SK-N-SH (cell line): Measurements from ENCODE around the gene PEX26. TPM values are rescaled to one million over a fixed set of nuclear protein-coding genes. Genes with fewer than 3 reads are reported as not detected.

ENCODE experiments used
- CTCF ChIA-PET: fragments of 300-600, 350-600 bp; formaldehyde crosslinking; extraction: SDS; loops from one replicate; lab custom pipeline; 2021; lab: Yijun Ruan, JAX
- POLR2A ChIA-PET: fragments of 350-600 bp; sonication (Branson Sonifier 250); formaldehyde crosslinking; extraction: SDS; loops from one replicate; lab custom pipeline; 2020; ENCODE audit warnings: antibody characterized with exemption, inconsistent platforms; lab: Yijun Ruan, JAX
- DNase-seq: peaks from one replicate; pipeline ENCODE4 v3.0.0; 2012
- H2AFZ ChIP-seq: fragments of 200-600 bp; sonication (generic); 2 replicates; pipeline ENCODE4 v1.8.1; 2016; ENCODE audit warnings: antibody characterized with exemption, mild to moderate bottlenecking, low read depth
- H3F3A ChIP-seq: fragments of 200-600 bp; sonication (generic); replicated peaks from 2 replicates; pipeline ENCODE3; 2016; ENCODE audit warnings: antibody characterized with exemption, mild to moderate bottlenecking; ENCODE audit not compliant: insufficient read depth
- H3K27ac ChIP-seq, 2 experiments: fragments of 200-500 bp in 1 of 2; fragments of 200-600 bp in 1 of 2; sonication (Bioruptor generic) in 1 of 2; sonication (generic), shearing (Covaris generic) in 1 of 2; 2 replicates each; pipeline versions ENCODE4 v1.5.1 to v1.6.1; 2014 to 2016; ENCODE audit warnings: low read depth in 2 of 2, inconsistent platforms in 1 of 2, low read length in 1 of 2, mild to moderate bottlenecking in 1 of 2, mixed read lengths in 1 of 2
- H3K27me3 ChIP-seq: fragments of 200-600 bp; sonication (generic), shearing (Covaris generic); 2 replicates; pipeline ENCODE4 v1.6.1; 2016; ENCODE audit warnings: mixed run types; ENCODE audit not compliant: insufficient read depth
- H3K36me3 ChIP-seq, 2 experiments: fragments of 200-500 bp in 1 of 2; fragments of 200-600 bp in 1 of 2; sonication (Bioruptor generic) in 1 of 2; sonication (generic) in 1 of 2; replicated peaks in 1 of 2; 2 replicates each; pipeline versions ENCODE3 to v1.5.1; 2014 to 2016; ENCODE audit warnings: low read length in 1 of 2, mild to moderate bottlenecking in 1 of 2; ENCODE audit not compliant: insufficient read depth in 2 of 2, control insufficient read depth in 1 of 2
- H3K4me1 ChIP-seq, 2 experiments: fragments of 200-500 bp in 1 of 2; fragments of 200-600 bp in 1 of 2; sonication (Bioruptor generic) in 1 of 2; sonication (generic), shearing (Covaris generic) in 1 of 2; 2 replicates each; pipeline versions ENCODE4 v1.5.1 to v1.6.1; 2014 to 2016; ENCODE audit warnings: low read depth in 1 of 2, low read length in 1 of 2, mixed run types in 1 of 2; ENCODE audit not compliant: insufficient read depth in 2 of 2, control insufficient read depth in 1 of 2
- H3K4me2 ChIP-seq: fragments of 200-600 bp; sonication (generic), shearing (Covaris generic); 2 replicates; pipeline ENCODE4 v1.6.1; 2017; ENCODE audit warnings: mixed run types
- H3K4me3 ChIP-seq, 2 experiments: fragments of 200-500 bp in 1 of 2; fragments of 200-600 bp in 1 of 2; sonication (Bioruptor generic) in 1 of 2; sonication (generic), shearing (Covaris generic) in 1 of 2; 2 replicates each; pipeline versions ENCODE4 v1.5.1 to v1.8.1; 2014 to 2016; ENCODE audit warnings: low read depth in 2 of 2, inconsistent platforms in 1 of 2, low read length in 1 of 2, mild to moderate bottlenecking in 1 of 2, mixed read lengths in 1 of 2, moderate library complexity in 1 of 2
- H3K79me2 ChIP-seq: fragments of 200-600 bp; sonication (generic); 2 replicates; pipeline ENCODE4 v1.8.1; 2017; ENCODE audit warnings: mild to moderate bottlenecking; ENCODE audit not compliant: insufficient read depth
- H3K9ac ChIP-seq: fragments of 200-600 bp; sonication (generic); 2 replicates; pipeline ENCODE4 v1.6.1; 2017; ENCODE audit warnings: mixed run types
- H3K9me2 ChIP-seq: fragments of 200-600 bp; sonication (generic); 2 replicates; pipeline ENCODE4 v1.6.1; 2017; ENCODE audit warnings: mixed run types
- H3K9me3 ChIP-seq: fragments of 200-600 bp; sonication (generic); 2 replicates; pipeline ENCODE4 v1.6.1; 2017; ENCODE audit warnings: mixed run types, mild to moderate bottlenecking, moderate library complexity
- H4K20me1 ChIP-seq: fragments of 200-600 bp; sonication (generic); 2 replicates; pipeline ENCODE4 v1.6.1; 2017; ENCODE audit warnings: mild to moderate bottlenecking, mixed run types; ENCODE audit not compliant: insufficient read depth
- CHD2 ChIP-seq: fragments of 150-350 bp; IDR thresholded peaks from 2 replicates; pipeline ENCODE4 v1.6.1; 2018; ENCODE audit warnings: low read length; ENCODE audit not compliant: partially characterized antibody
- FOSL2 ChIP-seq: IDR thresholded peaks from 2 replicates; pipeline ENCODE4 v1.4.0; 2012; ENCODE audit warnings: low read depth, mild to moderate bottlenecking, moderate library complexity, borderline replicate concordance
- GATA2 ChIP-seq: sonication (generic); formaldehyde crosslinking; IDR thresholded peaks from 2 replicates; pipeline ENCODE4 v1.5.0; 2020; ENCODE audit warnings: mild to moderate bottlenecking, missing genetic modification reagents
- RFX5 ChIP-seq: IDR thresholded peaks from 2 replicates; pipeline ENCODE4 v1.6.1; 2012; ENCODE audit warnings: mild to moderate bottlenecking, improper control_type of control experiment, low read length
- SMC3 ChIP-seq: IDR thresholded peaks from 2 replicates; pipeline ENCODE4 v1.6.1; 2012; ENCODE audit warnings: low read depth, low read length, improper control_type of control experiment
- TEAD4 ChIP-seq: IDR thresholded peaks from 2 replicates; pipeline ENCODE4 v1.4.0; 2012; ENCODE audit warnings: mild to moderate bottlenecking, borderline replicate concordance; ENCODE audit not compliant: insufficient read depth
- WGBS: methylation state at CpG from one replicate; pipeline ENCODE4 v1.1.6; 2017; ENCODE audit warnings: low lambda C conversion rate; 5-methylcytosine and 5-hydroxymethylcytosine counted together
- polyA plus RNA-seq, 3 experiments: library from polyadenylated mRNA; depleted of rRNA; stranded (reverse); fragments of >200 nt; gene quantifications; 2 replicates each; pipeline ENCODE4 v1.2.3, GENCODE V29; 2012
- TF ChIP-seq, protein P1 (sequence below): fragments of 150-350 bp; IDR thresholded peaks from 2 replicates; pipeline ENCODE4 v1.6.1; 2017; ENCODE audit warnings: antibody characterized with exemption, low read length, low read depth, borderline replicate concordance
- TF ChIP-seq, protein P2 (sequence below): fragments of 200-600 bp; sonication (generic); IDR thresholded peaks from 2 replicates; pipeline ENCODE4 v1.6.1; 2017; ENCODE audit warnings: antibody characterized with exemption, mild to moderate bottlenecking, moderate library complexity
- TF ChIP-seq, protein P3 (sequence below): IDR thresholded peaks from 2 replicates; pipeline ENCODE4 v1.6.1; 2012; ENCODE audit warnings: mild to moderate bottlenecking, low read depth, low read length, moderate library complexity
- TF ChIP-seq, protein P4 (sequence below): IDR thresholded peaks from 2 replicates; pipeline ENCODE4 v1.4.0; 2012; ENCODE audit warnings: low read depth

The PEX26 gene
- polyA plus RNA-seq, 1 of the 3 experiments (the other 2 are of a cell fraction), result 13.0 TPM

DNA sequence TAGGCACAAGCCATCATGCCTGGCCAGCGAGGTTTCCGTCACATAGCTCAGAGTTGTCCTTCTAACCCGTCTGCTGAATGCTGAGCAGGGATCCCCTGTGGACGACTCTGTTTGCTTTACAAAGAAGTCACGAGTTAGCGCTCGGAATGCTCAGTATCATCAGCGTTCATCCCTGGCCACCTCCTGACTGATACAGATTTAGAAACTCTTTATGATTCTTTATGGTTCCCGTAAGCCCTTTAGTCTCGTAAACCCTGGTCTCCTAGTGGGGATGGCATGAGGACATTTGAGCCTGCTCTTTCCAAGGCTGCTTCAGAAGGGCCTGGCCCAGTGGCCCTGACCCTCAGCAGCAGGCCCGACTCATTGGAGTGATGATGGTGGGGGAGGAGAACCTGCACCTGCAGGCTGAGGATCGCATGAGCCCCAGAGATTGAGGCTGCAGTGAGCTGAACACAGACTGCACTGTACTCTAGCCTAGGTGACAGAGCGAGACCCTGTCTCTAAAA, 9.6 kb downstream of the PEX26 start (continued):
- TF ChIP-seq, protein P1, sequence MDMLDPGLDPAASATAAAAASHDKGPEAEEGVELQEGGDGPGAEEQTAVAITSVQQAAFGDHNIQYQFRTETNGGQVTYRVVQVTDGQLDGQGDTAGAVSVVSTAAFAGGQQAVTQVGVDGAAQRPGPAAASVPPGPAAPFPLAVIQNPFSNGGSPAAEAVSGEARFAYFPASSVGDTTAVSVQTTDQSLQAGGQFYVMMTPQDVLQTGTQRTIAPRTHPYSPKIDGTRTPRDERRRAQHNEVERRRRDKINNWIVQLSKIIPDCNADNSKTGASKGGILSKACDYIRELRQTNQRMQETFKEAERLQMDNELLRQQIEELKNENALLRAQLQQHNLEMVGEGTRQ, result no peak
- TF ChIP-seq, protein P2, sequence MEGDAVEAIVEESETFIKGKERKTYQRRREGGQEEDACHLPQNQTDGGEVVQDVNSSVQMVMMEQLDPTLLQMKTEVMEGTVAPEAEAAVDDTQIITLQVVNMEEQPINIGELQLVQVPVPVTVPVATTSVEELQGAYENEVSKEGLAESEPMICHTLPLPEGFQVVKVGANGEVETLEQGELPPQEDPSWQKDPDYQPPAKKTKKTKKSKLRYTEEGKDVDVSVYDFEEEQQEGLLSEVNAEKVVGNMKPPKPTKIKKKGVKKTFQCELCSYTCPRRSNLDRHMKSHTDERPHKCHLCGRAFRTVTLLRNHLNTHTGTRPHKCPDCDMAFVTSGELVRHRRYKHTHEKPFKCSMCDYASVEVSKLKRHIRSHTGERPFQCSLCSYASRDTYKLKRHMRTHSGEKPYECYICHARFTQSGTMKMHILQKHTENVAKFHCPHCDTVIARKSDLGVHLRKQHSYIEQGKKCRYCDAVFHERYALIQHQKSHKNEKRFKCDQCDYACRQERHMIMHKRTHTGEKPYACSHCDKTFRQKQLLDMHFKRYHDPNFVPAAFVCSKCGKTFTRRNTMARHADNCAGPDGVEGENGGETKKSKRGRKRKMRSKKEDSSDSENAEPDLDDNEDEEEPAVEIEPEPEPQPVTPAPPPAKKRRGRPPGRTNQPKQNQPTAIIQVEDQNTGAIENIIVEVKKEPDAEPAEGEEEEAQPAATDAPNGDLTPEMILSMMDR, result no peak

DNA sequence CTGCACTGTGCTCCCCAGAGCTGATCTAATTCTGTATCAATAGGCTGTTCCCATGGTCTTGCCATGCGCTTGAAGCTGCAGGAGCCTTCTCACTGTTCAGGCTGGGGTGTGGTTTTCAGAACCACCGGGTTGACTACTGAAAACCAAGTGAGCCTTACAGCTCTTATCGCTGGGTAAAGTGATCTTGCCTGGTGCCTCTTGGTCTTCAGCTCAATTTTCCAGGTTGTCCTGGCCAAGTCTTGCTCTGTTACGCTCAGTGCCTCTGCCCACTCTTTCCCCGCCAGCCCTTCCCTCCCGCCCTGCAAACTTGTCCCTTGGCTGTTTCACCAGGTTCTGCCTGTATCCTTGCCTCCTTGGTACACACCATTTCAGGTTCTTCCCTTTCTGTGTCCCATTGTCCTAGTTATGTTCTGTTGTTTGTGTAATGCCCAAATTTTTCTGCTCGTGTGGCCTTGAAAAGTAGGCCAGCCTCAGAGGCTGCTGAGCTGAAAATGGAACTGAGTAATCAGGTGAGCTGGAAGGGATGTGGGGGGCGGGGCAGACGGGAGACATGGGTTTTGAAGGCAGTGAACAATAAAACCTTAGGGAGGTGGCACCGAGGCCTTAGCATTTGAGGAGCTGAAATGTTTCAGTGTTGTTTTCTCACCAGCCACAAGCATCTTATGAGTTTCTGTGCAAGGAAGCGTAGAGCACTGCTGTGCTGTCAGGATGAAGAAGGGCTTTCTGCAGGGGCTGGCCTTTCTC, 11.2 kb downstream of the PEX26 start:
- no peak for TF ChIP-seq GATA2
- no peak for TF ChIP-seq TEAD4
- TF ChIP-seq FOSL2, result no peak
- TF ChIP-seq, protein P3, sequence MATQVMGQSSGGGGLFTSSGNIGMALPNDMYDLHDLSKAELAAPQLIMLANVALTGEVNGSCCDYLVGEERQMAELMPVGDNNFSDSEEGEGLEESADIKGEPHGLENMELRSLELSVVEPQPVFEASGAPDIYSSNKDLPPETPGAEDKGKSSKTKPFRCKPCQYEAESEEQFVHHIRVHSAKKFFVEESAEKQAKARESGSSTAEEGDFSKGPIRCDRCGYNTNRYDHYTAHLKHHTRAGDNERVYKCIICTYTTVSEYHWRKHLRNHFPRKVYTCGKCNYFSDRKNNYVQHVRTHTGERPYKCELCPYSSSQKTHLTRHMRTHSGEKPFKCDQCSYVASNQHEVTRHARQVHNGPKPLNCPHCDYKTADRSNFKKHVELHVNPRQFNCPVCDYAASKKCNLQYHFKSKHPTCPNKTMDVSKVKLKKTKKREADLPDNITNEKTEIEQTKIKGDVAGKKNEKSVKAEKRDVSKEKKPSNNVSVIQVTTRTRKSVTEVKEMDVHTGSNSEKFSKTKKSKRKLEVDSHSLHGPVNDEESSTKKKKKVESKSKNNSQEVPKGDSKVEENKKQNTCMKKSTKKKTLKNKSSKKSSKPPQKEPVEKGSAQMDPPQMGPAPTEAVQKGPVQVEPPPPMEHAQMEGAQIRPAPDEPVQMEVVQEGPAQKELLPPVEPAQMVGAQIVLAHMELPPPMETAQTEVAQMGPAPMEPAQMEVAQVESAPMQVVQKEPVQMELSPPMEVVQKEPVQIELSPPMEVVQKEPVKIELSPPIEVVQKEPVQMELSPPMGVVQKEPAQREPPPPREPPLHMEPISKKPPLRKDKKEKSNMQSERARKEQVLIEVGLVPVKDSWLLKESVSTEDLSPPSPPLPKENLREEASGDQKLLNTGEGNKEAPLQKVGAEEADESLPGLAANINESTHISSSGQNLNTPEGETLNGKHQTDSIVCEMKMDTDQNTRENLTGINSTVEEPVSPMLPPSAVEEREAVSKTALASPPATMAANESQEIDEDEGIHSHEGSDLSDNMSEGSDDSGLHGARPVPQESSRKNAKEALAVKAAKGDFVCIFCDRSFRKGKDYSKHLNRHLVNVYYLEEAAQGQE, result no peak
- no peak for TF ChIP-seq CHD2
- no peak for TF ChIP-seq SMC3
- TF ChIP-seq RFX5, result no peak
- TF ChIP-seq, protein P4, sequence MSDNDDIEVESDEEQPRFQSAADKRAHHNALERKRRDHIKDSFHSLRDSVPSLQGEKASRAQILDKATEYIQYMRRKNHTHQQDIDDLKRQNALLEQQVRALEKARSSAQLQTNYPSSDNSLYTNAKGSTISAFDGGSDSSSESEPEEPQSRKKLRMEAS, result no peak
- Histone ChIP-seq H4K20me1 (no peaks in the 10 kb centered on the region), H3K4me3 (no peak overlapping the region), H3K4me1 (no peaks in the 10 kb centered on the region), H3K27me3 (no peaks in the 10 kb centered on the region), H3K36me3 (peaks cover 22 to 31% of the 10 kb centered on the region in 2 experiments), H2AFZ (no peak overlapping the region), H3K9me3 (no peaks in the 10 kb centered on the region), H3F3A (no peaks in the 10 kb centered on the region), H3K27ac (no peak overlapping the region), H3K9ac (no peak overlapping the region), H3K9me2 (no peaks in the 10 kb centered on the region), H3K4me2 (no peak overlapping the region), H3K79me2 (peaks cover 6% of the 10 kb centered on the region; the same call in 1 of the 2 replicates)
- POLR2A ChIA-PET, result interaction anchor here (0.7 kb wide), 1 partner anchor 9 kb away, joined by 4 read pairs; no protein-coding TSS in a partner anchor
- CTCF ChIA-PET, result interaction anchor here (0.6 to 1.5 kb wide), 3 partner anchors 13 to 259 kb away, joined by 3 to 5 read pairs (median 3); no protein-coding TSS in a partner anchor
- 89% methylated on average over 10 of the region's 11 CpGs for WGBS
- no peak for DNase-seq
